HFFc6 (cell line): ENCODE measurements around the gene SUSD1. TPM values are rescaled to one million over a fixed set of nuclear protein-coding genes. Genes with fewer than 3 reads are reported as not detected.

Experiments
- DNase-seq: peaks from one replicate; pipeline ENCODE4 v3.0.0-alpha.2; 2018
- H3K27ac Mint-ChIP-seq: 2 replicates; pipeline ENCODE4 v1.8.0; 2020; ENCODE audit warnings: mild to moderate bottlenecking, mixed read lengths
- H3K27me3 Mint-ChIP-seq: 2 replicates; pipeline ENCODE4 v1.8.0; 2021; ENCODE audit warnings: mild to moderate bottlenecking, moderate library complexity, mixed read lengths; ENCODE audit not compliant: insufficient read depth
- H3K36me3 Mint-ChIP-seq: 2 replicates; pipeline ENCODE4 v1.8.0; 2021; ENCODE audit warnings: low read depth, mixed read lengths
- H3K4me1 Mint-ChIP-seq: 2 replicates; pipeline ENCODE4 v1.8.0; 2020; ENCODE audit warnings: low read depth, mixed read lengths
- H3K4me3 Mint-ChIP-seq: 2 replicates; pipeline ENCODE4 v1.8.0; 2020; ENCODE audit warnings: mild to moderate bottlenecking, moderate library complexity, mixed read lengths
- H3K9me3 Mint-ChIP-seq: 2 replicates; pipeline ENCODE4 v1.8.0; 2020; ENCODE audit warnings: mild to moderate bottlenecking, mixed read lengths
- CTCF ChIP-seq: fragments of 200-600 bp; sonication (generic); IDR thresholded peaks from 2 replicates; pipeline ENCODE4 v1.5.0; 2021; ENCODE audit warnings: antibody characterized with exemption, mild to moderate bottlenecking
- total RNA-seq, 6 experiments: library from RNA; stranded (reverse); fragmentation: NEBNext Ultra II Directional; extraction: Animal tissue kit (Norgen Biotek cat#: 25700); gene quantifications; 2 replicates in 1 of 6; 3 replicates in 5 of 6; pipeline ENCODE4 v1.2.3, GENCODE V29; 2021

Gene SUSD1
- total RNA-seq, 6 experiments from 2014 or later = 3.5 to 9.4 (median 8.2) TPM

- no peak for TF ChIP-seq CTCF
- Mint-ChIP-seq H3K4me1 (peaks cover 91% of the 10 kb centered on the region), H3K9me3 (no peaks in the 10 kb centered on the region), H3K27ac (peak overlapping the region; percentile 71), H3K36me3 (peaks cover 9% of the 10 kb centered on the region; the same call in 1 of the 2 replicates), H3K27me3 (no peaks in the 10 kb centered on the region; the same call in 1 of the 2 replicates), H3K4me3 (peak overlapping the region; percentile 27; the same call in 1 of the 2 replicates)
- DNase-seq = peak; percentile 76
Measured at GRCh38 chr9:112037281-112038016, 137.6 kb downstream of the SUSD1 start.

- Mint-ChIP-seq H3K4me3 (no peak overlapping the region), H3K27ac (peak overlapping the region; percentile 38; the same call in 1 of the 2 replicates), H3K9me3 (no peaks in the 10 kb centered on the region), H3K27me3 (no peaks in the 10 kb centered on the region; the same call in 1 of the 2 replicates), H3K36me3 (peaks cover 5% of the 10 kb centered on the region; the same call in 1 of the 2 replicates), H3K4me1 (peaks cover 91% of the 10 kb centered on the region)
- no peak for TF ChIP-seq CTCF
- DNase-seq = no peak
Measured at GRCh38 chr9:112035166-112035826, 139.8 kb downstream of the SUSD1 start.

- Mint-ChIP-seq H3K9me3 (no peaks in the 10 kb centered on the region), H3K4me3 (no peak overlapping the region), H3K4me1 (peaks cover 94% of the 10 kb centered on the region), H3K27me3 (no peaks in the 10 kb centered on the region), H3K27ac (peak overlapping the region; percentile 20; the same call in 1 of the 2 replicates), H3K36me3 (peaks cover 5% of the 10 kb centered on the region; the same call in 1 of the 2 replicates)
- DNase-seq = no peak
- no peak for TF ChIP-seq CTCF
Measured at GRCh38 chr9:112034216-112034611, 140.9 kb downstream of the SUSD1 start.

- Mint-ChIP-seq H3K9me3 (no peaks in the 10 kb centered on the region), H3K4me3 (no peak overlapping the region), H3K4me1 (peaks cover 96% of the 10 kb centered on the region), H3K36me3 (no peaks in the 10 kb centered on the region), H3K27ac (peak overlapping the region; percentile 75), H3K27me3 (no peaks in the 10 kb centered on the region)
- no peak for TF ChIP-seq CTCF
- no peak for DNase-seq
Measured at GRCh38 chr9:112033237-112034215, 141.6 kb downstream of the SUSD1 start.

GRCh38 chr9:112032743-112033142 is 142.4 kb downstream of the SUSD1 start:
- peak overlapping the region; percentile 75 for H3K27ac Mint-ChIP-seq
- peak; percentile 46 for DNase-seq
- no peaks in the 10 kb centered on the region for H3K9me3 Mint-ChIP-seq
- H3K4me1 Mint-ChIP-seq = peaks cover 96% of the 10 kb centered on the region
- peak overlapping the region; percentile 34; the same call in 1 of the 2 replicates for H3K4me3 Mint-ChIP-seq
- no peaks in the 10 kb centered on the region for H3K36me3 Mint-ChIP-seq
- H3K27me3 Mint-ChIP-seq = no peaks in the 10 kb centered on the region
- peak; percentile 17; the same call in 1 of the 2 replicates for TF ChIP-seq CTCF
